ENCODE results near the gene LRBA.

LRBA gene

GRCh38 chr4:150286656-150287055 lies 728.4 kb downstream of the LRBA start:
- no peaks in the 10 kb centered on the region for H3K9me3 ChIP-seq (ENCODE audit: control insufficient read depth, insufficient read depth, low read length)
- H3K4me2 ChIP-seq (ENCODE audit: low read length), result no peak overlapping the region
- H3K9me2 ChIP-seq (replicated peaks; ENCODE audit: control insufficient read depth, low read length), result no peaks in the 10 kb centered on the region
- no peak for TF ChIP-seq EZH2phosphoT487 (IDR thresholded peaks at IDR 0.05; ENCODE audit: borderline replicate concordance, low read length)
- H3K36me3 ChIP-seq (ENCODE audit: control insufficient read depth, low read length), result 0 out of 2 replicates have a peak, but pooled peaks cover 2% of the 10 kb centered on the region
- H3K79me2 ChIP-seq (ENCODE audit: control insufficient read depth, low read length), result no peaks in the 10 kb centered on the region
- H3K27me3 ChIP-seq (ENCODE audit: control insufficient read depth, low read length), result no peaks in the 10 kb centered on the region
- no peaks in the 10 kb centered on the region for H4K20me1 ChIP-seq (ENCODE audit: control insufficient read depth, insufficient read depth, low read depth, low read length)
- no peak overlapping the region for H3K4me3 ChIP-seq (ENCODE audit: low read length)
- H3K4me1 ChIP-seq (ENCODE audit: control insufficient read depth, low read length), result no peaks in the 10 kb centered on the region
- H3K27ac ChIP-seq (ENCODE audit: low read depth, low read length), result no peak overlapping the region
- H3F3A ChIP-seq (ENCODE audit: control insufficient read depth, insufficient read depth), result no peaks in the 10 kb centered on the region

- no peak overlapping the region for H3K4me3 ChIP-seq (ENCODE audit: low read length)
- no peaks in the 10 kb centered on the region for H3K4me1 ChIP-seq (ENCODE audit: control insufficient read depth, low read length)
- H3K27ac ChIP-seq (ENCODE audit: low read depth, low read length), result no peak overlapping the region
- no peaks in the 10 kb centered on the region for H3K27me3 ChIP-seq (ENCODE audit: control insufficient read depth, low read length)
- H3K79me2 ChIP-seq (ENCODE audit: control insufficient read depth, low read length), result no peaks in the 10 kb centered on the region
- no peaks in the 10 kb centered on the region for H3F3A ChIP-seq (ENCODE audit: control insufficient read depth, insufficient read depth)
- H3K4me2 ChIP-seq (ENCODE audit: low read length), result no peak overlapping the region
- no peaks in the 10 kb centered on the region for H3K9me3 ChIP-seq (ENCODE audit: control insufficient read depth, insufficient read depth, low read length)
- no peaks in the 10 kb centered on the region for H4K20me1 ChIP-seq (ENCODE audit: control insufficient read depth, insufficient read depth, low read depth, low read length)
- 0 out of 2 replicates have a peak, but pooled peaks cover 2% of the 10 kb centered on the region for H3K36me3 ChIP-seq (ENCODE audit: control insufficient read depth, low read length)
- no peaks in the 10 kb centered on the region for H3K9me2 ChIP-seq (replicated peaks; ENCODE audit: control insufficient read depth, low read length)
- TF ChIP-seq CTCF (IDR thresholded peaks at IDR 0.05; ENCODE audit: low read depth, low read length, poor library complexity, severe bottlenecking) (no peak), EZH2phosphoT487 (IDR thresholded peaks at IDR 0.05; ENCODE audit: borderline replicate concordance, low read length) (no peak)
Measured at GRCh38 chr4:150283689-150284088, 731.4 kb downstream of the LRBA start.

- H3K27me3 ChIP-seq (ENCODE audit: control insufficient read depth, low read length), result no peaks in the 10 kb centered on the region
- H3K9me2 ChIP-seq (replicated peaks; ENCODE audit: control insufficient read depth, low read length), result no peaks in the 10 kb centered on the region
- H3K36me3 ChIP-seq (ENCODE audit: control insufficient read depth, low read length), result 0 out of 2 replicates have a peak, but pooled peaks cover 2% of the 10 kb centered on the region
- no peak overlapping the region for H3K4me3 ChIP-seq (ENCODE audit: low read length)
- no peak overlapping the region for H3K27ac ChIP-seq (ENCODE audit: low read depth, low read length)
- no peak for TF ChIP-seq CTCF (IDR thresholded peaks at IDR 0.05; ENCODE audit: low read depth, low read length, poor library complexity, severe bottlenecking)
- H3F3A ChIP-seq (ENCODE audit: control insufficient read depth, insufficient read depth), result no peaks in the 10 kb centered on the region
- H3K4me1 ChIP-seq (ENCODE audit: control insufficient read depth, low read length), result no peaks in the 10 kb centered on the region
- no peaks in the 10 kb centered on the region for H3K79me2 ChIP-seq (ENCODE audit: control insufficient read depth, low read length)
- no peaks in the 10 kb centered on the region for H3K9me3 ChIP-seq (ENCODE audit: control insufficient read depth, insufficient read depth, low read length)
- no peak overlapping the region for H3K4me2 ChIP-seq (ENCODE audit: low read length)
- H4K20me1 ChIP-seq (ENCODE audit: control insufficient read depth, insufficient read depth, low read depth, low read length), result no peaks in the 10 kb centered on the region
Measured at GRCh38 chr4:150280975-150281374, 734.1 kb downstream of the LRBA start.

GRCh38 chr4:150280081-150280895 lies 734.8 kb downstream of the LRBA start:
- Histone ChIP-seq H3K79me2 (ENCODE audit: control insufficient read depth, low read length) (no peaks in the 10 kb centered on the region), H3K27me3 (ENCODE audit: control insufficient read depth, low read length) (no peaks in the 10 kb centered on the region), H3K36me3 (ENCODE audit: control insufficient read depth, low read length) (0 out of 2 replicates have a peak, but pooled peaks cover 2% of the 10 kb centered on the region), H3K4me1 (ENCODE audit: control insufficient read depth, low read length) (no peaks in the 10 kb centered on the region), H4K20me1 (ENCODE audit: control insufficient read depth, insufficient read depth, low read depth, low read length) (no peaks in the 10 kb centered on the region), H3K9me3 (ENCODE audit: control insufficient read depth, insufficient read depth, low read length) (no peaks in the 10 kb centered on the region), H3F3A (ENCODE audit: control insufficient read depth, insufficient read depth) (no peaks in the 10 kb centered on the region), H3K27ac (ENCODE audit: low read depth, low read length) (no peak overlapping the region), H3K4me2 (ENCODE audit: low read length) (no peak overlapping the region), H3K4me3 (ENCODE audit: low read length) (no peak overlapping the region), H3K9me2 (replicated peaks; ENCODE audit: control insufficient read depth, low read length) (no peaks in the 10 kb centered on the region)
- TF ChIP-seq EZH2phosphoT487 (IDR thresholded peaks at IDR 0.05; ENCODE audit: borderline replicate concordance, low read length), result no peak
